ENCODE data around the gene ZRANB3. TPM values are rescaled to one million over a fixed set of nuclear protein-coding genes. Genes with fewer than 3 reads are reported as not detected.

Gene ZRANB3
- total and polyA plus RNA-seq, 11 donors: 0.69 to 4.1 (median 1.5) TPM

GRCh38 chr2:135258193-135258592 lies 272.8 kb downstream of the ZRANB3 start:
- 83 to 93% (median 87%) methylated on average over 4 of the region's 4 CpGs for WGBS, 4 donors
- TF ChIP-seq CTCF (IDR thresholded peaks at IDR 0.05) (no peak), POLR2A (IDR thresholded peaks at IDR 0.05) (no peak)
- no peaks in the 10 kb centered on the region for H3K27me3 ChIP-seq
- H3K9me3 ChIP-seq: peaks cover 0 to 6% (median 0%) of the 10 kb centered on the region in 12 donors
- no peaks in the 10 kb centered on the region for H3K36me3 ChIP-seq
- no peak overlapping the region for H3K4me3 ChIP-seq
- ATAC-seq (no peak), DNase-seq (no peak)
- intact Hi-C loops (cut with DNase I): loop anchor here in 2 of 10 donors (5.0 to 10.0 kb wide), 2 partner anchors 253 to 256 kb away; no protein-coding TSS in a partner anchor
- H3K4me1 ChIP-seq: no peaks in the 10 kb centered on the region
- no peak overlapping the region for H3K27ac ChIP-seq

- no peak for TF ChIP-seq POLR2A (IDR thresholded peaks at IDR 0.05)
- TF ChIP-seq CTCF (IDR thresholded peaks at IDR 0.05): no peak
- WGBS, 4 donors: 83 to 94% (median 88%) methylated on average over 2 of the region's 2 CpGs
- Histone ChIP-seq H3K27me3 (no peaks in the 10 kb centered on the region), H3K9me3 (peaks cover 0 to 6% (median 0%) of the 10 kb centered on the region in 12 donors), H3K4me1 (no peaks in the 10 kb centered on the region), H3K4me3 (no peak overlapping the region), H3K36me3 (no peaks in the 10 kb centered on the region), H3K27ac (no peak overlapping the region)
- no peak for ATAC-seq
- intact Hi-C loops (cut with DNase I): loop anchor here in 2 of 10 donors (5.0 to 10.0 kb wide), 2 partner anchors 253 to 255 kb away; no protein-coding TSS in a partner anchor
- DNase-seq: no peak
These were observed 273.5 kb downstream of the ZRANB3 start for GRCh38 chr2:135257383-135258090.

- no peak overlapping the region for H3K4me3 ChIP-seq
- H3K4me1 ChIP-seq: no peaks in the 10 kb centered on the region
- TF ChIP-seq POLR2A (IDR thresholded peaks at IDR 0.05): no peak
- intact Hi-C loops (cut with DNase I): loop anchor here in 2 of 10 donors (5.0 to 10.0 kb wide), 2 partner anchors 252 to 254 kb away; no protein-coding TSS in a partner anchor
- ATAC-seq (no peak), DNase-seq (no peak)
- H3K36me3 ChIP-seq: no peaks in the 10 kb centered on the region
- no peak overlapping the region for H3K27ac ChIP-seq
- H3K9me3 ChIP-seq: peaks cover 0 to 10% (median 0%) of the 10 kb centered on the region in 12 donors
- no peaks in the 10 kb centered on the region for H3K27me3 ChIP-seq
- WGBS, 4 donors: 90 to 100% (median 96%) methylated on average over 3 of the region's 3 CpGs
These were observed 274.3 kb downstream of the ZRANB3 start for GRCh38 chr2:135256531-135257260.

- no peak for DNase-seq
- Histone ChIP-seq H3K9me3 (peaks cover 0 to 21% (median 4%) of the 10 kb centered on the region in 12 donors), H3K27me3 (no peaks in the 10 kb centered on the region), H3K4me1 (no peaks in the 10 kb centered on the region), H3K4me3 (no peak overlapping the region), H3K36me3 (no peaks in the 10 kb centered on the region), H3K27ac (no peak overlapping the region)
- ATAC-seq: no peak
- WGBS, 4 donors: 89 to 97% (median 94%) methylated on average over 1 of the region's 1 CpG
- TF ChIP-seq POLR2A (IDR thresholded peaks at IDR 0.05) (no peak), CTCF (IDR thresholded peaks at IDR 0.05) (no peak)
- intact Hi-C loops (cut with DNase I): loop anchor here in 2 of 10 donors (5.0 to 10.0 kb wide), 2 partner anchors 250 to 253 kb away; no protein-coding TSS in a partner anchor
These were observed 275.8 kb downstream of the ZRANB3 start for GRCh38 chr2:135255208-135255607.

Measured in heart left ventricle (tissue), 16 donors.